Fibroblast of villous mesenchyme (primary cell): ENCODE data around the gene TRO. TPM values are rescaled to one million over a fixed set of nuclear protein-coding genes. Genes with fewer than 3 reads are reported as not detected.

Source experiments
- DNase-seq: peaks from one replicate; pipeline ENCODE4 v3.0.0-alpha.2; 2010; ENCODE audit warnings: low read depth
- H3K4me3 ChIP-seq: 2 replicates; pipeline ENCODE4 v1.5.1; 2011; ENCODE audit warnings: low read depth, mild to moderate bottlenecking, low read length
- CTCF ChIP-seq: IDR thresholded peaks from 2 replicates; pipeline ENCODE4 v1.5.1; 2012; ENCODE audit warnings: low read depth, mild to moderate bottlenecking, low read length; ENCODE audit not compliant: insufficient read depth
- total RNA-seq: library from RNA; depleted of rRNA; stranded (reverse); fragments of >200 nt; gene quantifications from 2 replicates; pipeline ENCODE4 v1.2.3, GENCODE V29; 2012

The TRO gene
- 16.8 and 17.1 TPM in 2 replicates for total RNA-seq

- H3K4me3 ChIP-seq: peak within 1 kb of the TSS; percentile 69
- TF ChIP-seq CTCF: peak; percentile 7
- DNase-seq: no peak
Measured at GRCh38 chrX:54920610-54921426, at the start of gene TRO. Gene TRO (plus strand): TSS chrX:54920824. CDS start chrX:54922247, 1,423 bp downstream.

- no peak for TF ChIP-seq CTCF
- DNase-seq: no peak
- H3K4me3 ChIP-seq: no peak overlapping the region
Measured at GRCh38 chrX:54885740-54886139, 34.9 kb upstream of the TRO start.

- TF ChIP-seq CTCF: peak; percentile 55
- no peak overlapping the region for H3K4me3 ChIP-seq
- peak; percentile 37 for DNase-seq
Measured at GRCh38 chrX:54891573-54891972, 29.1 kb upstream of the TRO start.

- no peak for TF ChIP-seq CTCF
- no peak overlapping the region for H3K4me3 ChIP-seq
- DNase-seq: no peak
Measured at GRCh38 chrX:54894159-54894558, 26.5 kb upstream of the TRO start.

- H3K4me3 ChIP-seq: no peak overlapping the region
- DNase-seq: no peak
- no peak for TF ChIP-seq CTCF
Measured at GRCh38 chrX:54909941-54910340, 10.7 kb upstream of the TRO start.

- peak; percentile 59 for DNase-seq
- H3K4me3 ChIP-seq: peak overlapping the region; percentile 69
- TF ChIP-seq CTCF: no peak
Measured at GRCh38 chrX:54921427-54922021, 900 bp downstream of the TRO start.
